Neural cell (in vitro differentiated cells): ENCODE results near the gene MAP3K5.

ENCODE experiments used
- EP300 ChIP-seq: fragments of 450-650 bp; conservative IDR thresholded peaks from 2 replicates; pipeline ENCODE4 v1.6.1; 2014; ENCODE audit warnings: antibody characterized with exemption, mild to moderate bottlenecking, moderate library complexity; ENCODE audit not compliant: poor library complexity, severe bottlenecking
- EZH2 ChIP-seq: fragments of 200-600, 300-800 bp; shearing (Covaris generic), sonication (generic); IDR thresholded peaks from 2 replicates; pipeline ENCODE4 v1.6.1; 2014; ENCODE audit warnings: antibody characterized with exemption, low read length, borderline replicate concordance, mild to moderate bottlenecking; ENCODE audit not compliant: insufficient read depth, poor library complexity, severe bottlenecking
- MXI1 ChIP-seq: fragments of 450-650 bp; conservative IDR thresholded peaks from 2 replicates; pipeline ENCODE4 v1.6.1; 2014; ENCODE audit warnings: antibody characterized with exemption, mild to moderate bottlenecking; ENCODE audit not compliant: poor library complexity, severe bottlenecking
- TAF1 ChIP-seq: IDR thresholded peaks from 2 replicates; pipeline ENCODE4 v1.6.1; 2012; ENCODE audit warnings: low read depth
- TF ChIP-seq, protein P1 (sequence below): fragments of 450-650 bp; IDR thresholded peaks from 2 replicates; pipeline ENCODE4 v1.5.1; 2014; ENCODE audit warnings: antibody characterized with exemption, mild to moderate bottlenecking, moderate library complexity; ENCODE audit not compliant: poor library complexity, severe bottlenecking

DNA sequence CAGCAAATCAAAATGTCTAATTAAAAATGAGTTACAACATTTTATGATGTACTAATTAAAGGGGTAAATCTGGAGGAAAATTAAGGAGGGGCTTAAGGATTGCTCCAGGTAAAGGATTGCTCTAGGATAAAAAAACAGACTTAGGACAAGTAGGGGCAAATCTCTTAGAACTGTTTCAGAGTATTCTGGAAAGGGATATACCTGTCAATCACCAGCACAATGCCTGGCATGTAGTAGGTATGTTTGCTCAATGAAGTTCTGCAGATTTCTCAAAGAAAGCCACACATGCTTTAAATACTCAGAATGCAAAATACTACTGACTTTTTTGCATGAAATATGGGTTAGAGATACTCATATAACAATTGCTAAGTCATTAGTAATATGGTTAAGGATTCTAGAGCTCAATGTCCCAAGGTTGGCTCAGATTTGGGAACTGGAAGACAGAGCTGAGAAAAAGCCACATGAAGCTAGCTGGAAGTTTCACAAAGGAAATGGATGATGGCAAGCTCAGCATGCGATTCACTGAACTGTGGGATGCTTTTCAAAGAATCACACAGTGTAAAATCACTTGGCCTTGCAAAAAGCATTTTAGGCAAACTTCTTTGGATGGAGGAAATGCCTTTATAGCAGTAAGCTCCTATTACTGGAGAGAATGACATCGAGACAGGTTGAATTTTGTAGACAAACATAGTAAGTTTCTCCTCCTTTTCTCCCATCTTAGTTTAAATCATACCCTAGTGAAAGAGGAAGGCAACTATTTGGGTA, 72.8 kb downstream of the MAP3K5 start:
- TF ChIP-seq EZH2 (no peak), TAF1 (no peak), EP300 (no peak), MXI1 (no peak)
- TF ChIP-seq, protein P1, sequence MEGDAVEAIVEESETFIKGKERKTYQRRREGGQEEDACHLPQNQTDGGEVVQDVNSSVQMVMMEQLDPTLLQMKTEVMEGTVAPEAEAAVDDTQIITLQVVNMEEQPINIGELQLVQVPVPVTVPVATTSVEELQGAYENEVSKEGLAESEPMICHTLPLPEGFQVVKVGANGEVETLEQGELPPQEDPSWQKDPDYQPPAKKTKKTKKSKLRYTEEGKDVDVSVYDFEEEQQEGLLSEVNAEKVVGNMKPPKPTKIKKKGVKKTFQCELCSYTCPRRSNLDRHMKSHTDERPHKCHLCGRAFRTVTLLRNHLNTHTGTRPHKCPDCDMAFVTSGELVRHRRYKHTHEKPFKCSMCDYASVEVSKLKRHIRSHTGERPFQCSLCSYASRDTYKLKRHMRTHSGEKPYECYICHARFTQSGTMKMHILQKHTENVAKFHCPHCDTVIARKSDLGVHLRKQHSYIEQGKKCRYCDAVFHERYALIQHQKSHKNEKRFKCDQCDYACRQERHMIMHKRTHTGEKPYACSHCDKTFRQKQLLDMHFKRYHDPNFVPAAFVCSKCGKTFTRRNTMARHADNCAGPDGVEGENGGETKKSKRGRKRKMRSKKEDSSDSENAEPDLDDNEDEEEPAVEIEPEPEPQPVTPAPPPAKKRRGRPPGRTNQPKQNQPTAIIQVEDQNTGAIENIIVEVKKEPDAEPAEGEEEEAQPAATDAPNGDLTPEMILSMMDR, result no peak
